Chondrocyte (in vitro differentiated cells): Measurements from ENCODE around the gene PCLO. TPM values are rescaled to one million over a fixed set of nuclear protein-coding genes. Genes with fewer than 3 reads are reported as not detected.

Experiments used
- DNase-seq: peaks from one replicate; pipeline ENCODE4 v3.0.0; 2021; ENCODE audit warnings: mixed read lengths, low spot score
- H3K27ac Mint-ChIP-seq: one replicate; pipeline ENCODE4 v1.8.0; 2021; ENCODE audit warnings: mild to moderate bottlenecking, moderate library complexity, mixed read lengths; ENCODE audit not compliant: unreplicated experiment
- H3K27me3 Mint-ChIP-seq: 2 replicates; pipeline ENCODE4 v1.8.0; 2021; ENCODE audit warnings: low read depth, mixed read lengths
- H3K36me3 Mint-ChIP-seq: 2 replicates; pipeline ENCODE4 v1.8.0; 2021; ENCODE audit warnings: low read depth, mixed read lengths
- H3K4me1 Mint-ChIP-seq: 2 replicates; pipeline ENCODE4 v1.8.0; 2021; ENCODE audit warnings: low read depth, mild to moderate bottlenecking, mixed read lengths
- H3K4me3 Mint-ChIP-seq: one replicate; pipeline ENCODE4 v1.8.0; 2021; ENCODE audit warnings: mild to moderate bottlenecking, moderate library complexity, mixed read lengths; ENCODE audit not compliant: unreplicated experiment
- H3K9me3 Mint-ChIP-seq: 2 replicates; pipeline ENCODE4 v1.8.0; 2021; ENCODE audit warnings: low read depth, mixed read lengths
- total RNA-seq: library from RNA; stranded (reverse); gene quantifications from 3 replicates; pipeline ENCODE4 v1.2.1, GENCODE V29; 2021
- TF ChIP-seq, protein P1 (sequence below): fragments of 200-600 bp; sonication (generic); IDR thresholded peaks from 2 replicates; pipeline ENCODE4 v1.5.0; 2021; ENCODE audit warnings: antibody characterized with exemption, mild to moderate bottlenecking, moderate library complexity

PCLO gene
- total RNA-seq, 1 donor from 2014 or later: 1.5 TPM

GRCh38 chr7:82957521-82957920, 205.2 kb downstream of the PCLO start:
- no peak overlapping the region for H3K4me3 Mint-ChIP-seq

DNA sequence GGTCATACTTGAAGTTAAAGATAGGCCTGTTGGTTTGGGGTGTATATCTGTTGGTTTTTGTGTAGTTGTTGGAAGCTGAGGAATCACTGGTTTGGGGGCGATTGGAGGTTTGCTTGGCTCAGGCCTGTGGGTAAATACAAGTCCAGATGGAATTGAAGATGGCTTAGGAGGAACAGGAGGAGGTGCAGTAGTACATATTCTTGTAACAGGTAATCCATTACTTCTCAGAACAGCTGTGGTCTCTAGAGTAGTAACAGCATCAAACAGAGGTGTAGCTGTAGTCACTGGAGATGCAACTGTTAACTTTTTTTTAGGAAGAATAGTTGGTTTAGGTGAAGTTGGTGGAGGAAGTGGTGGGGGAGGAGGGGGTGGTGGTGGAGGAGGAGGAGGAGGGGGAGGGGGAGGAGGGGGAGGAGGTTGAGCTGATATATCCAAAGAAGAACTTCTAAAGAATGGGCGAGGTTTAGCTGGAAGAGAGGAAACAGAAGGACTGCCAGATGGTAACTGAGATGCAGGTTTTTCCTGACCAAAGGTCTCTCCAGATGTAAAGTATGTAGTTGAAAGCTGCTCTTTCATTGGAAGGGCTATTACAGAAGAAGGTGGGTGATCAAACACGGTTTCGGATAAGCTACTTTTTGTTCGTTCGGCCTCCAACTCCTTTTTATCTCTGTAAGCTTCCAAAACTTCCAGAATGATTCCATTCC, 209.2 kb downstream of the PCLO start:
- Mint-ChIP-seq H3K4me3 (no peak overlapping the region), H3K27ac (no peak overlapping the region), H3K4me1 (no peaks in the 10 kb centered on the region), H3K27me3 (no peaks in the 10 kb centered on the region), H3K36me3 (peaks cover 3% of the 10 kb centered on the region), H3K9me3 (peaks cover 5% of the 10 kb centered on the region)
- DNase-seq: no peak
- TF ChIP-seq, protein P1, sequence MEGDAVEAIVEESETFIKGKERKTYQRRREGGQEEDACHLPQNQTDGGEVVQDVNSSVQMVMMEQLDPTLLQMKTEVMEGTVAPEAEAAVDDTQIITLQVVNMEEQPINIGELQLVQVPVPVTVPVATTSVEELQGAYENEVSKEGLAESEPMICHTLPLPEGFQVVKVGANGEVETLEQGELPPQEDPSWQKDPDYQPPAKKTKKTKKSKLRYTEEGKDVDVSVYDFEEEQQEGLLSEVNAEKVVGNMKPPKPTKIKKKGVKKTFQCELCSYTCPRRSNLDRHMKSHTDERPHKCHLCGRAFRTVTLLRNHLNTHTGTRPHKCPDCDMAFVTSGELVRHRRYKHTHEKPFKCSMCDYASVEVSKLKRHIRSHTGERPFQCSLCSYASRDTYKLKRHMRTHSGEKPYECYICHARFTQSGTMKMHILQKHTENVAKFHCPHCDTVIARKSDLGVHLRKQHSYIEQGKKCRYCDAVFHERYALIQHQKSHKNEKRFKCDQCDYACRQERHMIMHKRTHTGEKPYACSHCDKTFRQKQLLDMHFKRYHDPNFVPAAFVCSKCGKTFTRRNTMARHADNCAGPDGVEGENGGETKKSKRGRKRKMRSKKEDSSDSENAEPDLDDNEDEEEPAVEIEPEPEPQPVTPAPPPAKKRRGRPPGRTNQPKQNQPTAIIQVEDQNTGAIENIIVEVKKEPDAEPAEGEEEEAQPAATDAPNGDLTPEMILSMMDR: no peak

More at GRCh38 chr7:82957521-82957920, 205.2 kb downstream of the PCLO start:
- Mint-ChIP-seq H3K27me3 (no peaks in the 10 kb centered on the region), H3K36me3 (peaks cover 2% of the 10 kb centered on the region), H3K9me3 (peaks cover 5% of the 10 kb centered on the region), H3K27ac (no peak overlapping the region), H3K4me1 (no peaks in the 10 kb centered on the region)
- TF ChIP-seq, protein P1: no peak
- DNase-seq: no peak

DNA sequence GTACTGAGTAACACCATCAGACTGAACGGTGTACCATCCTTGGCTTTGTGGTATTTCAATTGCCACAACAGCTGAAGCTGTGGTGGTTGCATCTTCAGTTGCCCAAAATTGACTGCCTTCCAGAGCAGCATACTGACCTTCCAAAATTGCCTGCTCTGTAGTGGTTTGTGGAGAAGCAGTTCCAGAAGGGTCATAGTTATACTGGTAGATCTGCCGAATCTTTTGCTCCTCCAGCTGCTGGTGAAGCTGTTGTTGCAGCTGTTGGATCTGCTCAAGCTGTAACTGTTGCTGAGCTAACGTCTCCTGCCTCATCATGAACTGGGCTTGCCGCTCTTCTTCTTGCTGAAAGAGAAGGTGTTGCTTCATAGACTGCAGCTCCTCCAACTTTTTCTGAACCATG, 212.2 kb downstream of the PCLO start:
- Mint-ChIP-seq H3K4me3 (no peak overlapping the region), H3K27me3 (no peaks in the 10 kb centered on the region), H3K9me3 (peaks cover 5% of the 10 kb centered on the region), H3K36me3 (peaks cover 3% of the 10 kb centered on the region), H3K27ac (no peak overlapping the region), H3K4me1 (no peaks in the 10 kb centered on the region)
- TF ChIP-seq, protein P1: no peak
- DNase-seq: no peak

DNA sequence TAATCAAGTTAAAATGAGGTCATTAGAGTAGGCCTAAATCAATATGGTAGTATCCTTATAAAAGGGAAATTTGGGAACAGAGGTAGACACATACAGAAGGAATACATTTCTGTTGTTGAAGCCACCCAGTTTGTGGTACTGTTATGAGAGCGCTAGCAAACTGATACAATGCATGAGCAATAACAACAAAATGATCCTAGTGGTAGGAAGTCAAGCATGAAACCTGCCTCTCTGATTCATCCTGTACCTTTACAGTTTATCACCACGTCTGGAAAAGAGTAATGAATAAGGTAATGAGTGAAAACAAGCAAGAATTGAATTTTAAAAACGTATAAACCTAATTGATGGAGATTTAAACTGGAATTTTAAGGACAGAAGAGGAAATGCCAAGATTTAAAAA, 217.2 kb downstream of the PCLO start:
- H3K4me3 Mint-ChIP-seq: no peak overlapping the region
- no peaks in the 10 kb centered on the region for H3K4me1 Mint-ChIP-seq
- H3K27me3 Mint-ChIP-seq: no peaks in the 10 kb centered on the region
- H3K27ac Mint-ChIP-seq: no peak overlapping the region
- DNase-seq: no peak
- TF ChIP-seq, protein P1: no peak
- H3K9me3 Mint-ChIP-seq: no peaks in the 10 kb centered on the region
- peaks cover 1% of the 10 kb centered on the region for H3K36me3 Mint-ChIP-seq

- TF ChIP-seq, protein P1: no peak
- H3K27me3 Mint-ChIP-seq: no peaks in the 10 kb centered on the region
- H3K4me1 Mint-ChIP-seq: no peaks in the 10 kb centered on the region
- peaks cover under 1% of the 10 kb centered on the region for H3K36me3 Mint-ChIP-seq
- no peak for DNase-seq
- no peak overlapping the region for H3K27ac Mint-ChIP-seq
- H3K9me3 Mint-ChIP-seq: no peaks in the 10 kb centered on the region
- H3K4me3 Mint-ChIP-seq: no peak overlapping the region
These were observed 217.6 kb downstream of the PCLO start for GRCh38 chr7:82945056-82945455.
